NCI-H2196 (cell line): Measurements from ENCODE around the gene NAA80.

Experiments
- DNase-seq: peaks from one replicate; lab custom pipeline; 2025; ENCODE audit not compliant: unreplicated experiment; lab: John Stamatoyannopoulos, UW

NAA80 gene, protein sequence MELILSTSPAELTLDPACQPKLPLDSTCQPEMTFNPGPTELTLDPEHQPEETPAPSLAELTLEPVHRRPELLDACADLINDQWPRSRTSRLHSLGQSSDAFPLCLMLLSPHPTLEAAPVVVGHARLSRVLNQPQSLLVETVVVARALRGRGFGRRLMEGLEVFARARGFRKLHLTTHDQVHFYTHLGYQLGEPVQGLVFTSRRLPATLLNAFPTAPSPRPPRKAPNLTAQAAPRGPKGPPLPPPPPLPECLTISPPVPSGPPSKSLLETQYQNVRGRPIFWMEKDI

DNA sequence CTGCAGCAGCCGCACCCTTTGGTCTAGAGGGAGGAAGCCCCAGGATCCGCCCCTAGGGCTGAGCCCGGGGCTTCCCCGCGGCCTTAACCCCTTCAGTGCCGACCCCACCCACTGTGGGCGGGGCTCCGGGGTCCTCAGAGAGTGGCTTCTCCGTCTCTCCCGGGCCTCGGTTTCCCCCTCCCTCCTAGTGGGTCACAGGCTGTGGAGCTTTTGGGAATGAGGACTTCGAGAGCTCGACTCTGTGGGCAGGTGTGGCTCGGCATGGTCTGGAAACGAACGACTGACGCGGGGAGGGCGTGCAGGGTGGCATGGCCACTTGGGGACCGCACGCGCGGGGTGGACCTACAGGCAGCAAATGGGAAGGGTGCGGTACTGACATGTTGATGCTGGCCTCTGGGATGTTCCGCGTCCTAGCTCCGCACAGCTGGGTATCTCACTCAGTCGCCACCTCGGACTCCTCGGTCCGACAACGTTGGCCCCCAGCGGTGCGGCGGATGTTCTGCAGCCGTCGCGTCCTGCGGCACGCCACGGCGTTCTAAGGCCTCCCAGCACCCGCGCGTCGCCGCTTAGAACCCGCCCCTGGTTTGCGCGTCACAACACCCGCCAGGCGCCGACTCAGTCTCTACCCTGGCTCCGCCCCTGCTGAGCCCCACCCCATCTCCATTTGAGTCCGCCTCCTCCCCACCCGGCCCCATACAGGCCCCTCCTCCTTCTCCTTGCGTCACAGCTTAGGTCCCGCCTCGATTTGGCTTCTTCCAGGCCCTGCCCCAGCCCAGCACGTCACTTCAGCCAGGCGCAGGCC is at the start of gene NAA80, which contains the start of gene HYAL3:
Gene NAA80 (minus strand): TSS at position 570 of the 802 bp plus-strand sequence. CDS start 1,942 bp downstream, outside the sequence.
Gene HYAL3 (minus strand): TSS at position 570 of the 802 bp plus-strand sequence. CDS start 3,803 bp downstream, outside the sequence.
- peak; percentile 92 for DNase-seq

DNA sequence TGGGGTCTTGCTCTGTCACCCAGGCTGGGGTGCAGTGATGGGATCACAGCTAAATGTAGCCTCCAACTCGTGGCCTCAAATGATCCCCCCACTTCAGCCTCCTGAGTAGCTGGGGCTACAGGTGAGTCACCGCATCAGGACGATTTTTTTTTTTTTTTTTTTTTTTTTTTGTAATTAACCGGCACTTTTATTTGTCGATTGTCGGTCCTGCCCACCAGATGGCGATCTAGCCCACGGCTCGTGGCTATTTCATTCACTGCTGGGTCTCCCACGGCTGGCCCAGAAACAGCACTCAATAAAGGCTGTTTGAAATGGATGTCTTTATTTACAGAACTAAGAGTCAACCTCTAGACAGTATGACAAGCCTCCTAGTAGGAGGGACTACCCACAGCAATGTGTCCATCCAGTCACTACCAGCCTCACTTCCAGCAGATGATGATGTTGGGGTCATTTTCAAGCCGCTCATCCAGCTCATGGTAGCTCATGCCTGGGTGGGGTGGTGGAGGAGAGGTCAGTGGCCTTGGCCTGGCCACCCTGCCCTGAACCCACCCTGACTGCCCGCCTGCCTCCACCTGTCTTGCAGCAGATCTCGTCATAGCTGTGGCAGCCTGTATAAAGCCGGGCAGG is 48.1 kb upstream of the NAA80 start:
- DNase-seq: peak; percentile 53

DNA sequence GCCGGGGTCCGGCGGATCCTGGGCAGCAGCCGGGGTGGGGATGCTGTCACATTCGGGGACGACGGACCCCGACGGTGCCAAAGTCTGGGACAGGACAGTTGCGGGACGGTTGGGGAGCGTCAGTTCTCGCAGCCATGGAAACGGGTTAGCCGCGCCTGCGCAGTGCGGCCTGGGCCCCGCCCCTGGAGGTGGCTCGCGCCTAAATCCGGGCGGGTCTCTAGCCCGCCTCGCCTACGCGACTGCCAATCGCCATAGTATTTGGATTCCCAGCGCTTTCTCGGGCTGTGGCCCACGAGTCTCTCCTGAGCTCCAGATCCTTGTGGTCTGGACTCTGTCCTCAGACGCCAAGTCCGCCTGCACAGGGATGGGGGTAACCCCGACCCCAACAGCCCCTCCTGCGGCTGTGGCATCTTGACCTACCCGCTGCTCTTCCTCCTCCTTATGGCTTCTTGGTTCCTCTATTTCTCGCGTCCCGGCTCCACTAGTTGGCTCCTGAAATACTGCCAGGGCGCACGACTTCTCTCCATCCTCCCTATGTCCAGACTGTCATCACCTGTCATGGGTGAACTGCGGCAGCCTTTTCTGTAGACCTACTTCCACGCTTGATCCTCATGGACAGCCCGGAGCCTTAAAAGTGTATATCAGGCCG is 46.5 kb upstream of the NAA80 start, which contains the start of gene ZMYND10:
Gene ZMYND10 (minus strand): TSS at position 147 of the 649 bp plus-strand sequence. CDS start 153 bp downstream, outside the sequence.
- peak; percentile 40 for DNase-seq

DNA sequence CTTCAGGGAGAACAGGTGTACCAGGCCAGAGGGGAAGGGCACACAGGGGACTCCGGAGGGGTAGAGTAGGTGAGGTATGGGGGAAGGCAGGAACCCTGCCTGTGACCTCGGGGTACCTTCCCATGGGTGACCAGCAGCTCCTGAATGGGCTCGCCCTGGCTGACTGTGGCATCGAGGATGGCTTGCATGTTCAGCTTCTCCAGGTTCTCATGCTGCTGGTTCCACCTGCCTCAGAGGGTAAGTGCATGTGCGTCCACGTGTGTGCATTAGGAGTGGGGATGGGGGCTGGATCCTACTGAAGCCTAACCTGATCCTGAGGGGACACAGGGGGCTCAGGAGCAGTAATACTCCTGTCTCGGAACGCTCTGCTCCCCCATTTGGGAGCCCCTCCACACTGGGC is 45.8 kb upstream of the NAA80 start:
- no peak for DNase-seq

DNA sequence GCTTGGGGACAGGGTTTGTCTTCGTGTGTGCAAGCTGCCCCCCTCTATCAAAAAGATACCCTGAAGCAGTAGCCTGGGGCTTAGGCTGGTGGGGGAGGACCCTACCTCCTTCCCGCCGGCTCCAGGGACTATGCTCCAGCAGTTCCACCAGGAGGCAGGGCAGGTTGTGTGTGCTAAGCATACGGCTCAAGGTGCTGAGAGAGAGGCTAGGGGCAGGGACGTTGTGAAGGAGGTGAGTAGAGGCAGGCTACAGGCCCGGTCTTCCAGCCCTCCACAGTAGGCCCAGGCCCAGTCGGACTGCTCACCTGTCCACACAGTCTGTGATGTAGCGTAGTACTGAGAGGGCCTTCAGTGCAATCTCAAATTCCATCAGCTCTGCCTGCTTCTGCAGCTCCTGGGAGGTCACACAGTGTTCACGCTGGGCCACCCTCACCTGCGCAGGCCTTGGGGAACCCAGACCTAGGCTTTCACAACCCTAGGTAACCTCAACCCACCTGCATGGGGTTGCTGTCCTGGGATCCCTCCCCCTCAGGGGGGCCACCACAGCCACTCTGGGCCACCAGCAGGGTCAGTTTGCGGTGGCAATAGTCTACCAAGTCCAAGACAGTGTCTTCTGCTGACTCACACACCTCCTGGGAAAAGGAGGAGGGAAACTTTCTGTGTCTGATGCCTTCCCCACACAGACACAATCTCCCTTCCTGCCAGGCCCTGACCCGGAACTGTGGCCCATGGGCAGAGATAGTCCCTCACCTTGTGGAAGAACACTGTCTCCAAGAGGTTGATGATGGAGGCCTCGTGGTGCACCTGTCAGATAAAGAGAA is 43.8 kb upstream of the NAA80 start:
- no peak for DNase-seq

DNA sequence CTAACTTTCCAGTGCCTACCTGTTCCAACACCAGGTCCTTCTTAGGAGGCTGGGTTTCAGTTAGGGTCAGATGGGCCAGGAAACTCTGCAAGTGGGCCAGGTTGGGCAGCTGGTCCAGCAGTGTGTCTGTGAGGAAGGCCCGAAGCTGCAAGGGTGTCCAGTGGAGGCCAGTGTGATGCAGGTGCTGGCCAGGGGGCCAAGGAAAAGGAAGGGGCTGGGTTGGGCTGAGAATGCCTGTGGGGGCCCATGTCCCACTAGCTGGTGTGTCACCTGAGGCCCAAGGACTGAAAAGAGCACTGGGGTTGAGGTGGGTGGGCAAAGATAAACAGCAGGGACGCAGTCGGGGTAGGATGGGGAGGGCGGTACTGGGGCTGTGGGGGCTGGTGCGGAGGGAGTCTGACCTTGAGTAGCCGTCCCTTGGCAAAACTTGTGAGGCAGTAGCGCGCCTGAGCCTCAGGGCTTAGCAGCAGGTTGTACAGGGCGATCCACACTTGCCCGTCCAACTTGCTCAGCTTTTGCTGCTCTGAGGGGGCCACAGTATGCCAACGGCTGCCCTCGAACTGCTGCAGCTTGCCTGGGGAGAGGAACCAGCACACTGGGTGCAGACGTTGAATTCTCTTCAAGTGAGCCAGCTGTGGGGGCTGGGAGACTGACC is 42.9 kb upstream of the NAA80 start:
- no peak for DNase-seq

DNA sequence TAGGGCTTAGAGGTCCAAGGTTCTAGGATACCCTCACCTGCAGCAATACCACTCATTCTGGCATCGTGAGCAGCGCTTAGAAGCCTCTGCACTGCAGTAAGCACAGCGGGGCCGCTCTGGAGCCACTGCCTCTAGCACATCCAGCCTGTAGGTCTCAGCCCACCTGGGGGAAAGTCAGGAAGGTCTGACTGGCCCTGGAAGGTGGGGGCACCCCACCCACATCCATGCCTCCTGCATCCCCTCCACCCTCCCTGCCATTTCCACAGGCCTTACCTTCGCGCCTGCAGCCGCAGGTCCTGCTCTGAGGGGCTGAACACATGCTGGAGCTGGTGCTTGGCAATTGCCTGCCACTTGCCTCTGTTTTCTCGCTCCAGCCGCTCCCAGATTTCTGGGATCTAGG is 42.3 kb upstream of the NAA80 start:
- DNase-seq: no peak

DNA sequence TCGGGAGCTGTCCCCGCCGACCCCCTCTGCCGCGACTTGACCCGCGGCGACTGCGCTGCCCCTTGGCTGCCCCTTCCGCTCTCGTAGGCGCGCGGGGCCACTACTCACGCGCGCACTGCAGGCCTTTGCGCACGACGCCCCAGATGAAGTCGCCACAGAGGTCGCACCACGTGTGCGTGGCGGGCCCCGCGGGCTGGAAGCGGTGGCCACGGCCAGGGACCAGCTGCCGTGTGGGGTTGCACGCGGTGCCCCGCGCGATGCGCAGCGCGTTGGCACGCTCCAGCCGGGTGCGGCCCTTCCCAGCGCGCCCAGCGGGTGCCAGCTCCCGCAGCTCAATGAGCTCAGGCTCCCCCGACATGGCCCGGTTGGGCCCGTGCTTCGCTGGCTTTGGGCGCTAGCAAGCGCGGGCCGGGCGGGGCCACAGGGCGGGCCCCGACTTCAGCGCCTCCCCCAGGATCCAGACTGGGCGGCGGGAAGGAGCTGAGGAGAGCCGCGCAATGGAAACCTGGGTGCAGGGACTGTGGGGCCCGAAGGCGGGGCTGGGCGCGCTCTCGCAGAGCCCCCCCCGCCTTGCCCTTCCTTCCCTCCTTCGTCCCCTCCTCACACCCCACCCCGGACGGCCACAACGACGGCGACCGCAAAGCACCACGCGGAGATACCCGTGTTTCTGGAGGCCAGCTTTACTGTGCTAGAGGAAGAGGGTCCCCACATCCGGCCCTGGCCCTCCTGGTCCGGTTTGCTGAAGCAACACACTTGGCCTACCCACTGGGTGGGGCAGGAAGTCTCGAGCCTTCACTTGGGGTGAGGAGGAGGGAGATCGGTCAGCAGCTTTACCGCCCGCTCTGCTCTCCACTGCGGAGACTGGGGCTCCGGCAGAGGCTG is 41.5 kb upstream of the NAA80 start, which contains the start of gene RASSF1:
Gene RASSF1 (minus strand): TSS at position 389 of the 882 bp plus-strand sequence. CDS start 31 bp downstream, at position 358.
- no peak for DNase-seq

DNA sequence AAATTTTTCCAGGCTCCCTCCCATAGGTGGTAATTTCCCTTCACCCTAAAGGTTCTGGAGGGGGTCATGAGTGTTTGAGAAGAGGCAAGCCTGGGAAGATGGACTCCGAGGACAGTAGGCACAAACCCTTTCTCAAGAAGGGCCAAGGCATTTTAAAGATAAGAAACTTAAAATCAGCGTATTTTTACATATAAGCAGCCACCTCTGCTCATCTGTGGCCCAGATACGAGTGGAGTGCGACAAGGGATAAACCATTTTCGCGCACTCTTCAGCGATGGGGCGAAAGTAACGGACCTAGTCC is 40.9 kb upstream of the NAA80 start:
- no peak for DNase-seq

DNA sequence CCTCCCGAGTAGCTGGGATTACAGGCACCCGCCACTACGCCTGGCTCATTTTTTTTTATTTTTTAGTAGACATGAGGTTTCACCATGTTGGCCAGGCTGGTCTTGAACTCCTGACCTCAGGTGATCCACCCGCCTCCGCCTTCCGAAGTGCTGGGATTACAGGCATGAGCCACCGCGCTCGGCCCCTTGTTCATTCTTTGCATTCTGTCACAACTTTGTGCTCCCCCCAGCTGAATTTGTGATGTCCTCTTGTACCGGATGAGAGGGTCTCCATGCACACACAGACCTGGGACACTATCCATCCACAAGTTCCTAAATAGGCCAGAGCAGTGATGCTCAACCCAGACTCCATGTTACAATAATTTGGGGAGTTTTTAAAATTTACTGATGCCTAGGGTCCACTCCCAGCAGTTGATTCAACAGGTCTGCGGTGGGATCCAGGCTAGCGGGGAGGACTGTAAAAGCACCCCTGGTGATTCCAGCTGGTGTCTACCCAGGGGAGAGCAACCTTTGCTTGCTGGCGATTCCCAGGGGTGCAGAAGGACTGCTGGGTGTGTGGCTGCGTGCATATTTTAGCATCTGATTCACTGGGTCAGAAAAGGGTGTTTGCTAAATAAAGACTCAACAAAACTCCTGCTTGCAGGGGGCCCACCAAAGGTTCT is 40.4 kb upstream of the NAA80 start:
- no peak for DNase-seq

DNA sequence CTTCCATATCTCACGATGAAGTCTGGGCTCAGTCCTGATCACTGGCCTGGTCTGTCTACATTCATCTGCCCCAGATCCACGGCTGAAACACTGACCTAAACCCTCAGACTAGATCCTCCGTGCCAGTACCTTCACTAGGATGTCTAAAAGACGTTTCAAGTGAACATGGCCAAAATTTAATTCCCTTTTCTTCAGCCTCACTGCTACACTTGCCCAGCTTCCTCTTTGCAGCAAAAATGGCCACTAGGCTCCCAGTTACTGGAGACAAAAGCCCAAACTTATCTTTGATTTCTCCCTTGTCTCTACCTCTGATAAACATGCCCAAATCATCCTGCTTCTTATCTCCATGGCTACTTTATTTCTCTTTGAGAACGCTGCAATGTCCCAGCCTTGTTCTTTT is 39.8 kb upstream of the NAA80 start:
- no peak for DNase-seq

DNA sequence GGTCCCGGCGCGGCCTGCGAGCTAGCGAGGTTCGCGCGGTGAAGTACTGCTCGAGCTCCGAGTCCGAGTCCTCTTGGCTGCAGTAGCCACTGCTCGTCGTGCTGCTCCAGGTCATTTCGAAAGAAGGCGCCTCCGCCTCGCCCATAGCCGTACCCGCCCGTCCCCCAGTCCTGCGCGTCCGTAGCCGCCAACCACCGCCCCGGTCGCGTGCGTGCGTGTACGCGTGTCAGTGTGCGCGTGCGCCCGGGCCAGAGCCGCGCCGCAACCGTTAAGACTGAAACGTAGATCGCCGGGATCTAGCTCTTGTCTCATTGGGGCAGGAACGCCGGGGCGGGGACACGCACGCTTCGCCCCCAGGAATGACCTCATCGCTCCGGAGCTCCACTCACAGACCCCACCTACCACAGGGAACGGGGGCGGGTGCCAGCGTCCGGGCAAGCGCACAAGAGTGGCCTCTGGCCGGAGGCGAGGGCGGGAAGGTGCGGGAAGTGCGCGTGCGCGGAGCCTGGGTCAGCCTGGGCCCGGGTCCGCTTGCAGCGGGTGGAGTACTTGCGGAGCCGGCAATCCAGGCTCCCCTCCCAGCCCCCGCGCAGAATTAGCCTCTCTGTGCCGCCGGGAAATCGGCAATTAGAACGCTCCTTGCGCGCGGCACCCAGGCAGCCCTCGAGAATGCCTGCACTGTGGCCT is 38.1 kb upstream of the NAA80 start:
- peak; percentile 90 for DNase-seq

DNA sequence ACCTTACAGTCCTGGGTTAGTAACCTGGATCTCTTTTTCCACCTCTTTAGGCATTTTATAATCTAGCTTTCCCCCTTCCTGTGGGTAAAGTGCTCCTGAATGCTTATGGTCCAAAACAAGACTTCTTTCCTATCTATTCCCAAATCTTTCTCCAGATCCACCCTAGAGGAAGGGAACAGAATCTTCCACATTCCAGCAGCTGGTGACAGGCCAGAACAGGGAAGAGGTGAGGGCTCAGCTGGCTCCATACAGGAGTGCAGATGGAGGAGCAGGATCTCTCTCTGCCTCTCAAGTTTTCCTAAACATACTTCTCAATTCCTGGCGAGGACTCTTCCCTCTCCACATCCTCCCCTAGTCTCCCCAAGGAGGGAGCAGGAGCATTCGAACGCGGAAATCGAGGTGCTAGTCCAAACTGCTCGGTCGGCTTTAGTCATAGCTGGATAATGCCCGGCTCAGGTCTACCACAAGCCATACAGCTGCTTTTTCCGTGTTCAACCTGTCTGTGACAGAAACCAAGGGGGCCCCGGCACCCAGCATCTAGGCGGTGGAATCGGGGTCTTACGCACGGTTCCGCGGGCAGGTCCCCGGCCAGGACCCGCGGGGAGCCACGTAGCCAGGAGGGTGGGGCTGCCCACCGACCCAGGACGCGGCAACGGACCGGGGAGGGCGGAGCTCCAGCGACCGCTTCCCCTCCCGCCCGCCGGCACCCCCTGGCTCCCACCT is 37.4 kb upstream of the NAA80 start:
- DNase-seq: no peak

DNA sequence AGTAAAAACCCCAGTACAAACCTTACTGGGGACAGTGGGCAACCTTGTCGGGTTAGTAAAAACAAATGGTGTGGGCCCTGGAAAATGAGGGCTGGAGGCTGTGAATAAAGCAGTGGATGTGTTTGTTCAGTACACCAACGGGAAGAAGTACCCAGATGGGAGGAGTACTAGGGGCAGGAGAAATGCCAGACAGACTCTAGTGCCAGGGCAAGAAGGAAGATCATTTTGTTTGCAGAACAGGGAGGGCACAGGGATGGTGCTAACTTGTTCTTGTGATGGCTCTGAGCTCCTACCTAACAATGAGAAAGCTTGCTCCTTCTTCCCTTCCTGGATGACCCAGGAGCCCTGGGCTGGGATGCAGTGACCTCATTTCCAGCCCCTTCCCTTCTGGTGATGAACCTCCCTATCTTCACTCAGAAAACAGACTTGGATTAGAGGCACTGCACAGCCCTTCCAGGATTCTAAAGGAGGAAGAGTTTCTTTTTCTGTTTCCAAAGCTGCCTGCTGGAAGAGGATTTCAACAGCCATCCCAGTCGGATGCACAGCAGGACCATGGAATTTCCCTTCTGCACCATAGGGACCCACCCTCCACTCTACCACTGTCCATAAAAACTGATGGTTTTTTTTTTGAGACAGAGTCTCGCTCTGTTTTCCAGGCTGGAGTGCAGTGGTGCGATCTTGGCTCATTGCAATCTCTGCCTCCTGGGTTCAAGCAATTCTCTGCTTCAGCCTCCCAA is 35.3 kb upstream of the NAA80 start:
- no peak for DNase-seq

DNA sequence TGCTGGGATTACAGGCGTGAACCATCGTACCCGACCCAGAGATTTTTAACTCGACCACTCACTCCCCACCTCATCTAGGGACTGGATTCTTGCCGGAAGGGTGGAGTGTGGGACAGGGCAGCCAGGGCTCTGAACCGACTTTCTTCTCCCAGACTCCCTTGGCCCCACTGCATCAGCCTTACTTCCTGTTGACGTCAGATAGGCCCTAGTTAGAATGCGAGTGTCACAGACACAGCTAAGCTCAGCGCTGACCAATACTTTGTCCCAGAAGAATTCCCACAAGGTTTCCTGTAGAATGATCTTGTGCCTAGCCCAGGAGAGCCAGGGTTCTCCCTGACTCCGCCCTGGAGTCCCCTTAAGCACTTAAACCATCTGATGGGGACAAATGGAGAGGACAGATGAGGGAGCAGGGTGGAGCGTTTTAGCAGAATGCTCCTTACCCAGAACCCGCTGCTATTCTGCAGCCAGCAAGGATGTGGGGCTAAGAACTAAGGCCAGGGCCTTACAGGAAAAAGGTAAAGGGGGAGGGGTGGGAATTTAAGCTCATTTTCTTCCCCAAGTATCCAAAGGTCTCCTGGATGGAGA is 34.6 kb upstream of the NAA80 start:
- no peak for DNase-seq

DNA sequence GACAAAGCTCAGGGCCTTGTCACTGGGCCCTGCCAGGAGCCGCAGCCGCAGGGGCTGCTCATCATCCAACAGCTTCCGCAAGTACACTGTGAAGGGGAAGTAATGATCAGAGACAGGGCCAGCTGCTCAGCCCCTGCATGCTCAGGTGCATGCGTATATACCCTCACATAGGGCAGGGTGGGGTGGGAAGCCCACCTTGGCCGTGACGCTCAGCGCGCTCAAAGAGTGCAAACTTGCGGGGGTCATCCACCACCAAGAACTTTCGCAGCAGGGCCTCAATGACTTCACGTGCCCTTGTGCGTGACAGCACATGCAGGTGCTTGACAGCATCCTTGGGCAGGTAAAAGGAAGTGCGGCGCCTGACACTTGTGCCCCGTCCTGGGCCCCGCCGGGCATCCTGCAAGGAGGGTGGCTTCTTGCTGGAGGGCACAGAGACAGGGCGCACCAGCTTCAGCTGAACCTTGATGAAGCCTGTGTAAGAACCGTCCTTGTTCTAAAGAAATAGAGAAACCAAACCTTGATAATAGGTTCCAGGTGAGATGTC is 32.2 kb upstream of the NAA80 start:
- no peak for DNase-seq
